ENCODE measurements around the gene CNN2. TPM values are rescaled to one million over a fixed set of nuclear protein-coding genes. Genes with fewer than 3 reads are reported as not detected.
"Not testable (repeated sequence)": the region's sequence is repeated elsewhere in the genome, so short reads cannot be mapped to it uniquely, and the experiment has no call there.

The CNN2 gene
- total and polyA plus RNA-seq, 2 of the 4 experiments (the other 2 are of a cell fraction) = 272 to 395 TPM

GRCh38 chr19:1023883-1024188 is 2.6 kb upstream of the CNN2 start:
- DNase-seq; H2BK5ac ChIP-seq (ENCODE audit: low read depth, low read length, poor library complexity, severe bottlenecking); H4K8ac ChIP-seq (ENCODE audit: low read depth in 2 of 2, low read length in 2 of 2); dilution Hi-C loops (cut with HindIII; ENCODE audit: low sequenced_read_pairs, unreplicated experiment); H3K27ac ChIP-seq (ENCODE audit: insufficient read depth, low read length); H2BK20ac ChIP-seq (ENCODE audit: low read depth, low read length); H3K4me3 ChIP-seq (ENCODE audit: insufficient read depth, low read depth, low read length); H3K9ac ChIP-seq (ENCODE audit: low read depth, low read length); H2BK15ac ChIP-seq (ENCODE audit: low read depth, low read length); CTCF ChIA-PET; H3K4me2 ChIP-seq (ENCODE audit: low read depth, low read length); H3K4ac ChIP-seq (ENCODE audit: low read depth, low read length); H2AK9ac ChIP-seq (replicated peaks; ENCODE audit: low read depth, low read length, poor library complexity); ATAC-seq (ENCODE audit: low read depth); intact Hi-C loops (cut with micrococcal nuclease); H4K5ac ChIP-seq (ENCODE audit: low read depth, low read length); H3K9me3 ChIP-seq (ENCODE audit: control insufficient read depth, insufficient read depth, low read length); BruUV-seq (replicated peaks); H2AK5ac ChIP-seq (ENCODE audit: low read depth, low read length); H3K27me3 ChIP-seq (ENCODE audit: control insufficient read depth, insufficient read depth, low read length); H3K23ac ChIP-seq (ENCODE audit: low read depth, low read length); H3K18ac ChIP-seq (ENCODE audit: low read depth, low read length); POLR2A ChIA-PET (ENCODE audit: unreplicated experiment); H2AFZ ChIP-seq (replicated peaks; ENCODE audit: low read length, poor library complexity); H3K9me1 ChIP-seq (ENCODE audit: insufficient read depth, low read length); H3K56ac ChIP-seq (ENCODE audit: extremely low read depth, insufficient read depth, low read length); in situ Hi-C loops (cut with MboI; ENCODE audit: low sequenced_read_pairs); H3K14ac ChIP-seq (replicated peaks; ENCODE audit: low read depth, low read length); H2BK120ac ChIP-seq (ENCODE audit: low read depth, low read length); H4K91ac ChIP-seq (ENCODE audit: insufficient read depth, low read depth, low read length); H3K36me3 ChIP-seq (ENCODE audit: control insufficient read depth, insufficient read depth, low read length): not testable (repeated sequence)
- H3K4me1 ChIP-seq (ENCODE audit: control insufficient read depth, insufficient read depth, low read length) = peaks cover 13% of the 10 kb centered on the region
- H3K79me1 ChIP-seq (ENCODE audit: low read depth in 1 of 2, low read length in 2 of 2) = peaks cover 0 to 22% of the 10 kb centered on the region in 2 experiments; a peak in 3 of 4 replicates
- H4K20me1 ChIP-seq (ENCODE audit: insufficient read depth, low read length) = peaks cover 41% of the 10 kb centered on the region
- WGBS, 2 experiments (ENCODE audit: extremely low coverage in 2 of 2, insufficient read length in 1 of 2) = no CpG with 5 or more reads among the region's 5 CpGs

- CTCF ChIA-PET; H2BK20ac ChIP-seq (ENCODE audit: low read depth, low read length); H3K4ac ChIP-seq (ENCODE audit: low read depth, low read length); H3K23ac ChIP-seq (ENCODE audit: low read depth, low read length); H3K18ac ChIP-seq (ENCODE audit: low read depth, low read length); H3K9me3 ChIP-seq (ENCODE audit: control insufficient read depth, insufficient read depth, low read length); H3K9ac ChIP-seq (ENCODE audit: low read depth, low read length); H3K27me3 ChIP-seq (ENCODE audit: control insufficient read depth, insufficient read depth, low read length); DNase-seq; H2BK120ac ChIP-seq (ENCODE audit: low read depth, low read length); H2AK9ac ChIP-seq (replicated peaks; ENCODE audit: low read depth, low read length, poor library complexity); H3K27ac ChIP-seq (ENCODE audit: insufficient read depth, low read length); BruUV-seq (replicated peaks); H3K4me3 ChIP-seq (ENCODE audit: insufficient read depth, low read depth, low read length); H2BK15ac ChIP-seq (ENCODE audit: low read depth, low read length); in situ Hi-C loops (cut with MboI; ENCODE audit: low sequenced_read_pairs); H4K8ac ChIP-seq (ENCODE audit: low read depth in 2 of 2, low read length in 2 of 2); dilution Hi-C loops (cut with HindIII; ENCODE audit: low sequenced_read_pairs, unreplicated experiment); H3K4me2 ChIP-seq (ENCODE audit: low read depth, low read length); H3K9me1 ChIP-seq (ENCODE audit: insufficient read depth, low read length); H3K56ac ChIP-seq (ENCODE audit: extremely low read depth, insufficient read depth, low read length); H4K5ac ChIP-seq (ENCODE audit: low read depth, low read length); H2BK5ac ChIP-seq (ENCODE audit: low read depth, low read length, poor library complexity, severe bottlenecking); H2AK5ac ChIP-seq (ENCODE audit: low read depth, low read length); H3K14ac ChIP-seq (replicated peaks; ENCODE audit: low read depth, low read length); H2AFZ ChIP-seq (replicated peaks; ENCODE audit: low read length, poor library complexity); H4K91ac ChIP-seq (ENCODE audit: insufficient read depth, low read depth, low read length); POLR2A ChIA-PET (ENCODE audit: unreplicated experiment); ATAC-seq (ENCODE audit: low read depth): not testable (repeated sequence)
- peaks cover 41% of the 10 kb centered on the region for H4K20me1 ChIP-seq (ENCODE audit: insufficient read depth, low read length)
- H3K79me1 ChIP-seq (ENCODE audit: low read depth in 1 of 2, low read length in 2 of 2) = peaks cover 0 to 18% of the 10 kb centered on the region in 2 experiments; a peak in 3 of 4 replicates
- intact Hi-C loops (cut with micrococcal nuclease) = loop anchor here (5.0 kb wide), 1 partner anchor 77 kb away; the partner anchor contains the start of gene GPX4
- WGBS, 2 experiments (ENCODE audit: extremely low coverage in 2 of 2, insufficient read length in 1 of 2) = no CpG with 5 or more reads among the region's 6 CpGs
- peaks cover 11% of the 10 kb centered on the region for H3K36me3 ChIP-seq (ENCODE audit: control insufficient read depth, insufficient read depth, low read length)
- peaks cover 10% of the 10 kb centered on the region for H3K4me1 ChIP-seq (ENCODE audit: control insufficient read depth, insufficient read depth, low read length)
Measured at GRCh38 chr19:1025080-1025479, 1.3 kb upstream of the CNN2 start.
